Measurements from ENCODE around the gene CWF19L2.

Gene CWF19L2

DNA sequence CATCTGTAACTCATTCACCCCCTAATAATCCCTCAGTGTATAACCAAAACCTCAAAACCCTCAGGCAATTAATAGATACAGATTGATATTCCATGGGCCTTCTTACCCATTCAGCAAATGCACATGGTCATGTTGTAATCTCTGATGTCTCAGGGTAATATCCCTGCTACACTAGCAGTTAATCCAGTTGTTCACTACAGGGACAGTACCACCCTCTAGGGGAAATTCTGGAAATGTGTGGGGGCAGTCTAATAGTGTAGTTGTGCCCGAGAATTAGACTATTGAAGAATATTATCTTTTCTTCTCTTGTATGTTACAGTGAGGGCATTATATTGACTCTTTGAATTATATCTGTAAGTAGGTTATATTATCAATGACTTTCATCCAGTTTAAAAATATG, 175.4 kb downstream of the CWF19L2 start:
- DNase-seq, result no peak
